Activated CD8-positive, alpha-beta memory T cell treated with anti-CD3 and anti-CD28 coated beads for 48 hours (primary cell): ENCODE results near the gene ZP1.
A peak's percentile ranks its signal among the peaks of the same experiment; 100 is the strongest.
"Not testable (repeated sequence)": the region's sequence is repeated elsewhere in the genome, so short reads cannot be mapped to it uniquely, and the experiment has no call there.

Source experiments
- DNase-seq, 3 experiments: peaks; one replicate each; pipeline ENCODE4 v3.0.0-alpha.2; 2020; ENCODE audit warnings: low read depth in 2 of 3, low spot score in 2 of 3

The ZP1 gene

GRCh38 chr11:60866911-60867870 lies at the start of gene ZP1:
TSS of gene ZP1 (plus strand) at chr11:60867542. CDS start at chr11:60867562, 20 bp downstream.
- DNase-seq: no peak

GRCh38 chr11:60818057-60818456 lies 49.3 kb upstream of the ZP1 start:
- DNase-seq: no peak

DNA sequence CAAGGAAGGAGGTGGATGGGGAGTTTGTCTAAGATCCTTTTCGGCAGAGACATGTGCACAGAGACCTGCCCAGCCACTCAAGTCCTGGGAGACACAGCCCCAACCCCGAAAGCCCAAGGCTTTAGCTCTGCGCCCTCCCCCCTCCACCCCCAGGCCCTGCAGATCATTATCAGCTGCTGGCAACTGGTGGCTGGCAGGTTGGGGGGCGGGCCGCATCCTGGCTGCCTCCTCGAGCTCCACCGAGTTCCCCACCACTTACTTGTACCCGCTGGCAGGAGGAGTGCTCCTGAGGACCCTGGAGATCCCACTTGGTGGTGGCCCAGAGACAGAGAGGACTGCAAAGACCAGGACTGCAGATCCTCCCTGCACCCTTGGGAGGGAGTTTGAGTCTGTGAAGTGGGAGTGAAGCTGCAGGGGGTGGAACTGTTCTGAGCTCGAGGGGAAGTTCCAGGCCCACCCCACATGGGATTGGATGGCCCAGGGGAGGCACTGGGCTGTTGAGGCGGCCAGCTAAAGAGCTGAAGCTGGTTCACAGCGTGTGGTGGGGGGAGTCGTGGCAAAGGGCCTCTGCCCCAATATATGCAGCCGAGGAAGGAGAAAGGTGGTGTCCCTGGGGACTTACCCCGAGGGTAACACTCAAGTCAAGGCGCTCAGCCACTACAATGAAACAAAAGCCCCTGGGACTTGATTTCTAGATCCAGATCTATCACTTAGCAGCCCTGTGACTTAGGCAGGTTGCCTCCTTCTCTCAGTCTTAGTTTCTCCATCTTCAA lies 45.3 kb upstream of the ZP1 start:
- no peak for DNase-seq

GRCh38 chr11:60823745-60824306 lies 43.5 kb upstream of the ZP1 start:
- not testable (repeated sequence) for DNase-seq

- no peak for DNase-seq
Observed at GRCh38 chr11:60825118-60825517, 42.2 kb upstream of the ZP1 start.

- DNase-seq: no peak
Observed at GRCh38 chr11:60825790-60826189, 41.6 kb upstream of the ZP1 start.

- DNase-seq: no peak
Observed at GRCh38 chr11:60830478-60831142, 36.7 kb upstream of the ZP1 start.

GRCh38 chr11:60831143-60831500 lies 36.2 kb upstream of the ZP1 start:
- DNase-seq: peak; percentile 18 to 59 (median 55)

DNA sequence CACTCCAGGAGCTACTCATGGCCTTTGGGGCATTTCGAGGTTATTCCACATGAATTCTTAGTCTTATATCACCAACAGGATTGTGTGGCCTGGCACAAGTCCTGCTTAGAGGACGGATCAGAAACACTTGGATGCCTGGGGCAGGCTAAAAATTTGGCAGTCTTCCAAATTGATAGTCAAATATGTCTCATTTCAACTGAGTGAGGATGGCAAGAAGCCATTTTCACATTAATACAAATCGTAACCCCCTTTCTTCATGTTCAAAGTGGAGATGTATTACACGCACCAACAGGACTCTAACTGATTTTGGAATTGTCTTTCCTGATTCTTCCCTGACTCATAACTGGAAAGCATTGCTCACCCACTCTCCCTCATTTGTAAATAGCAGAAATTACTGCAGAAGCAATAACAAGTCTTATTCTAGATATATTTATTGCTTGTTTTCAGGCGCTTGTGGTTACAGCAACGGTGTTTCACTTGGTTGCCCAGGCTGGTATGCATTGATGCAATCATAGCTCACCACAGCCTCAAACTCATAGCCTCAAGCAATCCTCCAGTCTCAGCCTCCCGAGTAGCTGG lies 35.8 kb upstream of the ZP1 start:
- no peak for DNase-seq

GRCh38 chr11:60834742-60835533 lies 32.4 kb upstream of the ZP1 start:
- DNase-seq: no peak

DNA sequence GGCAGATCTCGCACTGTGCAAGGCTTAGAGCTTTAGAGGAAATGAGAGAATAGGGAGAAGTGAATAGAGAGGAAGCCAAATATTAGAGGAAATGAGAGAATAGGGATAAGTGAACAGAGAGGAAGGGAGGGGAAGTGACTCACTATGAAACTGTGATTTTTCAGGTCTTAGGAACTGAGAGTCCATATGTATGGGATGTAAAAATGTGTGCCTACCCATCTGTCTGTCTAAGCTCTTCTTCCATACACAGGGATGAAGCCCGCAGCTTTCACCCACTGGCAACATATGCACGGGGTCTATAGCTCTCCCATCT lies 31.9 kb upstream of the ZP1 start:
- no peak for DNase-seq

GRCh38 chr11:60836866-60837515 lies 30.4 kb upstream of the ZP1 start:
- DNase-seq: no peak

DNA sequence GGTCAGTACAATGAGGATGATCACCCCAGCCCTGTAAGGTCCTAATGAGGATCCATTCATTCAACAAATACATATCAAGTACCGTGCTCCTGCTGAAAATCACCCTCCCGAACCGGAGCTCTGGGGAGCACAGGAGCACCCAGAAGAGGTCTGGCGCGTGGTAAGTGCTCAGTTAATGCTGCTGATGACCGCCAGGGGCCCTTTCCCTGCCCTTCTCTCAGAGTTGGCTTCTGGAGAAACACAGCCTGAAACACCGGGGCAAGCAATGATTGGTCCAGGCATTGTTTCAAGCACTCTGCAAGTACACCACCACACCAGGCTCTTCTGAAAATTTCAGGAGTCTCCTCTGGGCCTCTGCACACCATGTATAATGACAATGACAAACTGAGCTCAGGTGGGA lies 29.2 kb upstream of the ZP1 start:
- DNase-seq: no peak

- DNase-seq: no peak
Observed at GRCh38 chr11:60840470-60841430, 26.6 kb upstream of the ZP1 start.

- DNase-seq: peak; percentile 98 to 100 (median 99)
Observed at GRCh38 chr11:60841797-60842667, 25.3 kb upstream of the ZP1 start, which contains the start of gene CCDC86. TSS of gene CCDC86 (plus strand) at chr11:60842113. CDS start at chr11:60842125, 12 bp downstream.

DNA sequence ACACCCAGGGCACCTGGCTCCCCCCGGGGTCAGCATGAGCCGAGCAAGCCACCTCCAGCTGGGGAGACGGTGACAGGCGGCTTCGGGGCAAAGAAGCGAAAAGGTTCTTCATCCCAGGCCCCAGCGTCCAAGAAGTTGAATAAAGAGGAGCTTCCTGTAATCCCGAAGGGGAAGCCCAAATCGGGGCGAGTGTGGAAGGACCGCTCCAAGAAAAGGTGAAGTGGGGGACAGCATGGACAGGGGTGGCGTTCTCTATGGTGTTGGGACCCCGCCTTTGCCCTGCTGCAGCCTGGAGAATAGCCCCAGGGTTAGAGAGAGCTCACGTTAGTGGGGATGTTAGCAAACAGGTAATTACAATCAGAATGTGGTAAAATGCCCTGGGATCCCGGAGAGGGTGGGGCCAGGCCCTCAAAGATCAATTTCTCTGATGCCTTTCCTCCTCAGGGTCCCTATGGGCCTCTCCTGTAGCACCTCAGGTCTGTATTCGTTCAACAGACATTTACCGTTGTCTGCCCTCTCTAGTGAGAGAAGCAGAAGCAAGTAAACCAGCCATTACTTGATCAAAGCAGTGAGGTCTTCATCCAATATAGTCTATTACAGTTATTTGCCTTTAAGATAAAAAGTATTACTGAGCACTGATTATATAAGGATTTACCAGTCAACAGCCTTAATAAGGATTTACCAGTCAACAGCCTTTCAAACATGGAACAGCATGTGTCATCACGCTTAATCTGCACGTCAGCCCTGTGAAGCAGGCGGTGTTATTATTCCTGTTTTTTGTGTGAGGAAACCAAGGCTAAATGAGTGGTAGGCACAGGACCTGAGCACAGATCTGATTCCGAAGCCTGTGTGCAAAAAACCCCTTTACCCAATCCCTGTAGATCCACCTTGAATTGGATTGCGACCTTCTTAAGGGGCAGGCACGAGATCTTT lies 24.4 kb upstream of the ZP1 start:
- no peak for DNase-seq
